Fibroblast of skin of left quadriceps (primary cell): ENCODE measurements around the gene GTF2A1L.
"Not testable (repeated sequence)": the region's sequence is repeated elsewhere in the genome, so short reads cannot be mapped to it uniquely, and the experiment has no call there.

Source experiments
- DNase-seq, 2 experiments: peaks; one replicate each; pipeline ENCODE4 v3.0.0-alpha.2; 2013; ENCODE audit warnings: low read depth in 2 of 2

GTF2A1L gene

DNA sequence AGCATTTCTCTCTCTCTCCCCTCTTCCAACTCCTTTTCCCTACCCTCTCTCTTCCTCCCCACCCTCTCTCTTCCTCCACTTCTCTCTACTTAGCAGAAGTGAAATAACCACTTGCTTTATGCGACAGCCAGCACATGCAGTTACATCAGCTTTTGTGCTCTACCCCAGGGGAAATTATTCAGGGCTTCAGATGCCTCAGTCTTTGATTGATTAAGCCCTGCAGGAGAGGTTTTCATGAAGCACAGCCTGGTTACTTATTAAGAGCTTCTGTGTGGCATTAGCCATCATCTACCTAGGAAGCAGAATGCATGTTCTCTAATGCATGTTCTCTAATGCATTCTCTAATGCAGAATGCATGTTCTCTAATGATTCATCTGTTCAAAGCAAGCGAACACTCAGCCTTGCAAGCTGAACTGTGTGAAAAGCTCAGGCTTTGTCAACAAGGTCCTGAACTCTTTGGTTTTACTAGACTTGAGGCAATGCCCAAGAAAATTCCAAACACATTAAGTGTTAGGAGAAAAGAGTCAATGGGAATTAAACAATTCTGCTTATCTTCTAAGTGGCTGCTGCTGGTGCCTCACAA, 81.8 kb downstream of the GTF2A1L start:
- peak; percentile 34 to 37 for DNase-seq

GRCh38 chr2:48703621-48704020, 86.0 kb downstream of the GTF2A1L start:
- not testable (repeated sequence) for DNase-seq

DNA sequence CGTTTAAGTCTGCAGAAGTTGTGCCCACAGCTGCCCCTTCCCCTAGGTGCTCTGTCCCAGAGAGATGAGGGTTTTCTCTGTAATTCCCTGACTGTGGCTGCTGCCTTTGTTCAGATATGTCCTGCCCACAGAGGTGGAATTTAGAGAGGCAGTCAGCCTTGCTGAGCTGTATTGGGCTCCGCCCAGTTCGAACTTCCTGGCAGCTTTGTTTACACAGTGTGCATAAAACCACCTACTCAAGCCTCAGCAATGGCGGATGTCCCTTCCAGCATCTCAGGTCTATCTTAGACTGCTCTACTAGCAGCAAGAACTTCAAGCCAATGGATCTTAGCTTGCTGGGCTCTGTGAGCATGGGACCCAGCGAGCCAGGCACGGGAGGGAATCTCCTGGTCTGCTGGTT, 89.8 kb downstream of the GTF2A1L start:
- no peak for DNase-seq

DNA sequence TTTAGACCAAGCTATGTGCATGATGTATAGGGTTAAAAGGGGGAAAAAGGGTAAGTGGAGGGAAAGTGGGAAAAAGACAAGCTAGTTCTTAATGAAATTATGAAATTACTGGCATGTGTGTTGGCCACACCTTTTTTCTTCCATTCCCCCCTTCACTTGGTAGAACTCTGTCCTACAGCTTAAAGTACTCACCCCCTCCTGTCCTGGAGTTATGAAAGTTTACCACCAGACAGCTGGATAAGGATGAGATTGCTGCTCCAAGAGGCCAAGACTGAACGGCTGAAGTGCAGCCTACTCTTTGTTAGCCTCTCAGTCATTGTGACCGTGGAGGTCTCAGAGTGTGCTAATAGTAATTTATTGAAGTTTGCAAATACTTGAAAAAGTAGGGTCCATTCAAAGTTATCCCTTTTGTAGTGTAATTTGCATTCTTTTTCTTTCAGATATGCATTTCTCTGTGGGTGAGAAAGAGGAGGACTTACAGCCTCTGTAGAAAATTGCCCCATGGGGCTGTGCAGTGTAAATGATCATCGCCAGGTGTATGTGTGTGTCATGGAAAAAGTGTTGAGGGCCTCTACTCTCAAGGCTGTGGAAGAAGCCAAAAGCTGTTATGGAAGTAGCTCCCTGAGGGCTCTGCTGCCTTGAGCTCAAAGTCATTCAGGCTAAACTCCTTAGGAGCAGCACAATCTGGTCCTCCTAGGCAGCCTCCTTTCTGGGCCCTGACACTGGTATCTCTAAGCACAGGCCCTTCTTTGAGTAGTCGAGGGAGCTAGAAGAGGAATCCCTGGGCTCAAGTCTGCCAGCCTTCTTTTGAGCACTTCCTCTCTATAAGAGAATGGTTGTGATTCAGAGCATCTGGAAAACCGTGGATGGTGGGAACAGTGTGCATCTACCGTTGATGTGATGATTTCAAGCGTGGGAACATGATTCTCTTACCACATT, 91.7 kb downstream of the GTF2A1L start:
- no peak for DNase-seq

GRCh38 chr2:48711343-48711742, 93.7 kb downstream of the GTF2A1L start:
- no peak for DNase-seq

- DNase-seq, result no peak
These were observed 94.5 kb downstream of the GTF2A1L start for GRCh38 chr2:48712151-48712550.

DNA sequence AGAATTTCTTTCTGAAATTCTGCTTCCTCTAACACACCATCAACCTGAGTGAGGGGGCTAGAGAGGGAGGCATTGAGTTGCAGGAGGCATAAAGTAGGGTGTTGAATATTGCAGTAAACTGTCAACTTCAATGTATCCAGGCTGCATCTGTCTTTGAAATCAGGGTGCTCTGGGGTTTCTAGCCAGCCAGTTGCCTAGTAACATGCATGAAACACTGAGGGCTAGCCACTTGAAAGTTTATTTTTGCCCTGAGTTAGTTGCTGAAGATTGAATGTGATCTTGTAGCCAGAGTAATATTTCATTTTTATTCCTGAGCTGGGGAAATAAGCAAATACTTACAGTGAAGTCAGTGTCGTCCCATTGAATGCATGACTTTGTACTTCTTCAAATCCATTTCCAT, 96.0 kb downstream of the GTF2A1L start:
- no peak for DNase-seq

DNA sequence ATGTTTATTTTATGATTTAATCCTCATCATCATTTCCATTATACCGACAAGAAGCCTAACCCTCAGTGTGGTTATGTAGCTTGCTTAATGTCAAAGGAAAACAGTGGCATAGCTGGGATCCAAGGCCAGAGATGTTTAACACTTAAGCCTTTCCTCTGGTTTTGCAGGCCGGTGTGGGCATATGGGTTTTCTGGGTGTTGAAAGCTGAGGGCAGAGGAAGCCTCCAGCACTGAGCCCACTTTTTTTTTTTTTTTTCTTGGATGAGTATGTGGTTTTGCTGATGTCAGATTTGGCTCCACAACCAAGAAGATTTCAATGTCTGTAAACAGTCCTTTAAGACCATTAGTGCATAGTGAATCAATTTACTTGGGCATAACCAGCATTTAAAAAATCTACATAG, 96.6 kb downstream of the GTF2A1L start:
- DNase-seq, result peak in 1 of 2 experiments; percentile 39

GRCh38 chr2:48715042-48715899, 97.6 kb downstream of the GTF2A1L start:
- peak; percentile 42 to 49 for DNase-seq

GRCh38 chr2:48715956-48716355, 98.3 kb downstream of the GTF2A1L start:
- peak; percentile 62 to 69 for DNase-seq

DNA sequence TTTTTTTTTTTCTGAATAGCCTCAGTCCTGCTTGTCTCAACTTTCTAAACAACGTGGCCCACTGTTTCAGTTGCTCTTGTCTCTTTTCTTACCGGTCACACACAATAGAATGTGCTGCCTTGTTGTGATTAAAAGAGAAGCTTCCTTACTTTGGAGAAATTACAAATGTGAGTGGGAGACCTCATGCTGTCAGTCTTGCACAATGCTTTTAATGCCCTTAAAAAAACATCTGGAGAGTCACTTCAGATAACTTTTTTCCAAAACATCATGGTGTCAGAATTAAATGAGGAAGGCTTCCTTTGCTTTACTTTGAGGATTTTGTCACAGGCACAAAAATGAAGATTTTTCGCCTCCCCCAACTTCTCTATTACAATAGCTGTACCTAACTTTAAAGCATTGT, 100.2 kb downstream of the GTF2A1L start:
- no peak for DNase-seq

DNA sequence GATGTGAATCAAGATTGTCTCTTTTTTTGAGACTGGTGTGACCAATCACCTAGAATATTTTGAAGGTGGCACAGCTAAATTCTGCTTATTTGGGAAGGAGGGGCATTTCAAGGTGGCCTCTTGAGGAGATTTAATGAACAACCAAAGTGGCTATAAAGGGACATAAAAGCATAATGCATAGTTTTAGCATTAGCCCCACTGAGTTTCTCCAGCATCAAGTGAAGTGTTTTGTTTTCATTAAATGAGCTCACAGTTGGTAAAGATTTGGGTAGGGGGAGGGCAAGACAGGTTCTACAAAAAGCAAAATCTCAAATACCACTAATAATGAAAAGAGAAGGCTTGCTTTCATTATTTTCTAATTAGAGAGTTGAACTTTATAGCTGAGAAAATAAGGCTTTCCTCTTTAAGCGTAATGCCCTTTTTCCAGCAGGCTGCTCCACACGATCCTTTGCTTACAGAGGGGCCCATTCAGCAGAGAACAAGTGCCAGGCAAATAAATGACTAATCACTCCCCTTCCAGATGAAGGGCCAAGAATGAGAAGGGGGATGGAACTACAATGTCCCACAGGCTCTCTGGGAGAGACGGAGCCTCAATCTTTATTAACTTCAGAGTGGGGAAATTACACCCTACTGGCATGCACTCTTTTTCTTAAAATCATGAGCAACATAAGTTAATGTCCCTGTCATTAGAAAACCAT, 102.0 kb downstream of the GTF2A1L start:
- DNase-seq, result no peak

DNA sequence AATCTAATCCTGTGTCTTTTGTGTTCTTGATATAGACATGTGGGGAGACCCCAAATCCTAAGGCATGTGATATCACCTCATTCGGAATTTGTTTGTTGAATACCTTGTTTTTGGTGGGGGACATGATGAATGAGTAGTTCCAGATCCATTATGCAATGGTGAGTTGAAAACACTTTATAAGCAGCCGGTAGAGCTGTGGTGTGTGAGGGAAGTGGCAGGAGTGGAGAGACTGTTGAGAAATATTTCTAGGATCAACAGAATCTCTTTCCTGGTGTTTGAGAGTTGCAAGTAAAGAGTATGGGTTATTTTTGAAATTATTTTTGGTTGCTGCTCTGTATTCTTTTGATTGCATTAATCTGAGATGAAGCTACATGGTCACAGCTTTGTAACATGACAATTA, 103.5 kb downstream of the GTF2A1L start:
- DNase-seq, result no peak

- no peak for DNase-seq
These were observed 104.7 kb downstream of the GTF2A1L start for GRCh38 chr2:48722391-48722790.

GRCh38 chr2:48723129-48723528, 105.5 kb downstream of the GTF2A1L start:
- DNase-seq, result peak; percentile 82 to 88

- no peak for DNase-seq
These were observed 106.6 kb downstream of the GTF2A1L start for GRCh38 chr2:48724278-48724677.

DNA sequence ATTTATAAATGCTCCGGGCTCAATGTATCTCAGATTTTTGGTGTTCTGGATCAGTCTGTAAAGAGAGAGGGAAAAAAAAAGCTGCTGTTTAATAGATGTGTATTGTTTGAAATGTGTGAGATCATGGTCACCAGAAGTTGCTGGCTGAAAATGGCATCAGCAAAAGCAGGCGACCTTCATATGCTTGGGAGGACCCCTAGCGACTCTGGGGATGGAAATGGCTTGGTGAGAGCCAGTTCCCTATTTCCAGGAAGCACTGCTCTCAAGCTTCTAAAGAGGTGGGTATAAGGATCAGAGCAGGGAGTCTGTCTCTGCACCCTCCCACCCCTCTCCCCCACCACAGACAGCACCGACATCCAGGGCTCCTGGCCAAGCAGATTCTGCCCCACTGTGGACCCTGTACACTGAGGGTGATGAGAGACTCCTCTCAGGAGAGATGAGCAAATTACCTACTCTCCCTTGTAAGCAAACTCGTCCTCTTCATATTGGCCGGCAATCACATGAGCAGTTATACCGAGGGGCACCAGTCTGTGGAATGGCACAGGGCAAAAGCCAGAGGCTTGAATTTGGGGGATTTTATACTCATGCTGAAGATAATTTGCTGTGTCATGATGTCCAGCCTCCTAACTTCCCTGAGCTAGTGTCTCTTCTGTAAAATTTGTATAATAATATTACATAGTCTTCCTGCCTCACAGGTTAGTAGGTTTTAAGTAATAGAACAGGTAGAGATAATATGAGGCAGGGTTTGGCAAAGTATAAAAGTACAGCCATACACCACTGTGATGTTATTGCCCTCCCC, 108.2 kb downstream of the GTF2A1L start:
- no peak for DNase-seq

- no peak for DNase-seq
These were observed 109.9 kb downstream of the GTF2A1L start for GRCh38 chr2:48727560-48727959.

GRCh38 chr2:48728295-48728694, 110.6 kb downstream of the GTF2A1L start:
- DNase-seq, result no peak

DNA sequence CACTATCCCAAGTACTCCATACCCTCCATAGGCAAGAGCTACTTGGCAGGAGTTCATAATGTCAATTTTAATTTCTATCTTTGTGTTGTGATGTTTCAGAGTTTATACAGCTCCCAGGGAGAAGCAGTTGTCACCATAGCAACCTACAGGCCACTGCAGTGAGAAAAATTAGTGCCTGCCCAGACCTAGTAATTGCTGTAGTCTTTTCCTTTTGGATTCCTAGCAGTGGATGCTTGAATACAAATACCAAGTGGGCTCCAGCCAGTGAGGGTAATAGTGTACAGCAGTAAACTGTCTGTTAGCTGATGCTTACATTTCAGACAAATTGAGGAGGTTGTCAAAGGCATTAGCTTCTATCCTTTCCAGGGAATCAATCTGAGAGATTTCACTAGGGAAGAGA, 111.2 kb downstream of the GTF2A1L start:
- no peak for DNase-seq
